ENCODE data around the gene DNAH14. TPM values are rescaled to one million over a fixed set of nuclear protein-coding genes. Genes with fewer than 3 reads are reported as not detected.

DNAH14 gene
- polyA plus RNA-seq, 2 of the 4 experiments (the other 2 are of a cell fraction) = 15.9 to 35.8 TPM

DNA sequence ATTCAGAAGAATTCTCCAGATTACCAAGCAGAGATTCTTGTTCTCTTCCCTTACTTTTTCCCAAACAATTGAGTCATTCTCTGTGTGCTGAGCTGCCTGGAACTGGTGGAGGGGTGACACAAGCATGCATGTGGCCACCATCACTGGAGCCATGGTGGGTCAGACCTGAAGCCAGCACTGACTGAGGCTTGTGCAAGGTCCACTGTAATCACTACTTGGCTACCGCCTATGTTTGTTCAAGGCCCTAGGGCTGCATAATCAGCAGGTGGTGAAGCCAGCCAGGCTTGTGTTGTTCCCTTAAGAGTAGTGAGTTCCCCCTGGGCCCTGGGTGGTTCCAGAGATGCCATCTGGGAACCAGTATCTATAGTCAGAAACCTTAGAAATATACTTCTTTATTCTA lies 183.8 kb downstream of the DNAH14 start:
- TF ChIP-seq, protein P1, sequence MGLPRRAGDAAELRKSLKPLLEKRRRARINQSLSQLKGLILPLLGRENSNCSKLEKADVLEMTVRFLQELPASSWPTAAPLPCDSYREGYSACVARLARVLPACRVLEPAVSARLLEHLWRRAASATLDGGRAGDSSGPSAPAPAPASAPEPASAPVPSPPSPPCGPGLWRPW (IDR thresholded peaks at IDR 0.05) = no peak
- TF ChIP-seq CEBPB (IDR thresholded peaks at IDR 0.05) (no peak), CHD4 (IDR thresholded peaks at IDR 0.05; ENCODE audit: borderline replicate concordance) (no peak), ZFP36 (IDR thresholded peaks at IDR 0.05; ENCODE audit: borderline replicate concordance, partially characterized antibody) (no peak), POLR2A (IDR thresholded peaks at IDR 0.05; ENCODE audit: low read length) (no peak), EHF (CRISPR knock-in tag; IDR thresholded peaks at IDR 0.05) (no peak), HOXB5 (CRISPR knock-in tag; IDR thresholded peaks at IDR 0.05) (no peak)
- TF ChIP-seq, protein P2, sequence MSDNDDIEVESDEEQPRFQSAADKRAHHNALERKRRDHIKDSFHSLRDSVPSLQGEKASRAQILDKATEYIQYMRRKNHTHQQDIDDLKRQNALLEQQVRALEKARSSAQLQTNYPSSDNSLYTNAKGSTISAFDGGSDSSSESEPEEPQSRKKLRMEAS (IDR thresholded peaks at IDR 0.05) = no peak
- Histone ChIP-seq H3K9me3 (no peaks in the 10 kb centered on the region), H3K4me3 (no peak overlapping the region), H3K4me2 (no peak overlapping the region), H3K27ac (no peak overlapping the region), H3K4me1 (no peaks in the 10 kb centered on the region)
- CTCF ChIA-PET = no interaction called here
- ATAC-seq (no peak), DNase-seq (ENCODE audit: low read depth in 1 of 2, low spot score in 1 of 2) (no peak), FAIRE-seq (no peak)
- 70% methylated on average over 1 of the region's 1 CpG for WGBS (ENCODE audit: missing lambda C conversion rate)
- POLR2A ChIA-PET = no interaction called here

DNA sequence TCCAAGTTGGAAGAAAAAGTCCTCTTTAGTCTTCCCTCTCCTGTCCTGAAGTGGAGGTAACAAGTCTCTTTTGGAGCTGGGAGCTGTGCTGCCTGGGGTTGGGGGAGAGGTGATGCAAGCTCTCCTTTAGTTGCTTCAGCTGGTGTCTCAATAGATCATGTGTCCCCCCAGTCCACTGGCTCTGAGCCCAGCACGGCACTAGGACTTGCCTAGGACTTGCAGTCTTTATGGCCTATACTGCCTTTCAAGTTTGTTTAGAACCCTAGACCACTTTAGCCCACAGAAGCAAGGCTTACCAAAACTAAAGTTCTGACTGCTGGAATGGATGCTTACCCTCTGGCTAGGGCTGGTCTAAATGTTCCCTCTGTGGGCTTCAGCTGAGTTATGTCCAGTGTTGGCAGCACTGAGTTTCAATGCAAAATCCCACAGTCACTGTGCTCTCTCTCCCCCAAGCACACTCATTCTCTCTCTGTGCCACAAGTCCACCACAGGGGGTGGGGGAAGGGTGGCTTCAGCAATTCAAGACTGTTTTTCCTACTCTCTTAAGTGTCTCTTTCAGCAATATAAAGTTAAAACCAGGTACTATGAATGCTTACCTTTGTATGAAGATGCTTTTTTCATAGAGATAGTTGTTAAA lies 185.0 kb downstream of the DNAH14 start:
- CTCF ChIA-PET = no interaction called here
- WGBS (ENCODE audit: missing lambda C conversion rate) = 43% methylated on average over 1 of the region's 1 CpG
- POLR2A ChIA-PET = no interaction called here

DNA sequence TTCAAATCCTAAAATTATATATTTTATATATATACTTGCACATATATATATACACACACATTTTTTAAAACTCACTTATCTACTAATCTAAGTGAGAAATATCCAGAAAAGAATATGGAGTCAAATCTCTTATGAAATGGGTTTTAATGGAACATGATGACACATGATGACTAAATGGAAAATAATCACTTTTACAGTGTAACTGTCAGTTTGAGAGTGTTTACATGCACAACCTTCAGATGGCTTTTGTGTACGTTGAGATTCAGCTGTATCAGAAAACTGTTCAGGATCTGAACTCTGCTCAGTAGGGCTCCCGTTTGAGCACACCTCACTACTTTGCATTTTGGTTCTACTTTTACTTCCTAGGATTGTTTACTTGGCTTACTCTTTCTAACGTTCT lies 189.8 kb downstream of the DNAH14 start:
- H3K4me1 ChIP-seq = peaks cover 3% of the 10 kb centered on the region; the same call in 1 of the 3 replicates
- DNase-seq (ENCODE audit: low read depth in 1 of 2, low spot score in 1 of 2) = no peak
- ATAC-seq = no peak
- CTCF ChIA-PET = no interaction called here
- WGBS (ENCODE audit: missing lambda C conversion rate) = 26% methylated on average over 3 of the region's 3 CpGs
- no peak overlapping the region for H3K4me3 ChIP-seq
- no peaks in the 10 kb centered on the region for H3K9me3 ChIP-seq
- FAIRE-seq = no peak
- H3K27ac ChIP-seq = no peak overlapping the region
- POLR2A ChIA-PET = no interaction called here
- H3K4me2 ChIP-seq = no peak overlapping the region
- TF ChIP-seq, protein P3, sequence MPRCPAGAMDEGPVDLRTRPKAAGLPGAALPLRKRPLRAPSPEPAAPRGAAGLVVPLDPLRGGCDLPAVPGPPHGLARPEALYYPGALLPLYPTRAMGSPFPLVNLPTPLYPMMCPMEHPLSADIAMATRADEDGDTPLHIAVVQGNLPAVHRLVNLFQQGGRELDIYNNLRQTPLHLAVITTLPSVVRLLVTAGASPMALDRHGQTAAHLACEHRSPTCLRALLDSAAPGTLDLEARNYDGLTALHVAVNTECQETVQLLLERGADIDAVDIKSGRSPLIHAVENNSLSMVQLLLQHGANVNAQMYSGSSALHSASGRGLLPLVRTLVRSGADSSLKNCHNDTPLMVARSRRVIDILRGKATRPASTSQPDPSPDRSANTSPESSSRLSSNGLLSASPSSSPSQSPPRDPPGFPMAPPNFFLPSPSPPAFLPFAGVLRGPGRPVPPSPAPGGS (IDR thresholded peaks at IDR 0.05) = no peak
- TF ChIP-seq CHD4 (IDR thresholded peaks at IDR 0.05; ENCODE audit: borderline replicate concordance) = no peak
- TF ChIP-seq, protein P4, sequence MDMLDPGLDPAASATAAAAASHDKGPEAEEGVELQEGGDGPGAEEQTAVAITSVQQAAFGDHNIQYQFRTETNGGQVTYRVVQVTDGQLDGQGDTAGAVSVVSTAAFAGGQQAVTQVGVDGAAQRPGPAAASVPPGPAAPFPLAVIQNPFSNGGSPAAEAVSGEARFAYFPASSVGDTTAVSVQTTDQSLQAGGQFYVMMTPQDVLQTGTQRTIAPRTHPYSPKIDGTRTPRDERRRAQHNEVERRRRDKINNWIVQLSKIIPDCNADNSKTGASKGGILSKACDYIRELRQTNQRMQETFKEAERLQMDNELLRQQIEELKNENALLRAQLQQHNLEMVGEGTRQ (IDR thresholded peaks at IDR 0.05) = no peak
- no peak for TF ChIP-seq CEBPB (IDR thresholded peaks at IDR 0.05)
- no peak for TF ChIP-seq ZFP36 (IDR thresholded peaks at IDR 0.05; ENCODE audit: borderline replicate concordance, partially characterized antibody)
- TF ChIP-seq, protein P5, sequence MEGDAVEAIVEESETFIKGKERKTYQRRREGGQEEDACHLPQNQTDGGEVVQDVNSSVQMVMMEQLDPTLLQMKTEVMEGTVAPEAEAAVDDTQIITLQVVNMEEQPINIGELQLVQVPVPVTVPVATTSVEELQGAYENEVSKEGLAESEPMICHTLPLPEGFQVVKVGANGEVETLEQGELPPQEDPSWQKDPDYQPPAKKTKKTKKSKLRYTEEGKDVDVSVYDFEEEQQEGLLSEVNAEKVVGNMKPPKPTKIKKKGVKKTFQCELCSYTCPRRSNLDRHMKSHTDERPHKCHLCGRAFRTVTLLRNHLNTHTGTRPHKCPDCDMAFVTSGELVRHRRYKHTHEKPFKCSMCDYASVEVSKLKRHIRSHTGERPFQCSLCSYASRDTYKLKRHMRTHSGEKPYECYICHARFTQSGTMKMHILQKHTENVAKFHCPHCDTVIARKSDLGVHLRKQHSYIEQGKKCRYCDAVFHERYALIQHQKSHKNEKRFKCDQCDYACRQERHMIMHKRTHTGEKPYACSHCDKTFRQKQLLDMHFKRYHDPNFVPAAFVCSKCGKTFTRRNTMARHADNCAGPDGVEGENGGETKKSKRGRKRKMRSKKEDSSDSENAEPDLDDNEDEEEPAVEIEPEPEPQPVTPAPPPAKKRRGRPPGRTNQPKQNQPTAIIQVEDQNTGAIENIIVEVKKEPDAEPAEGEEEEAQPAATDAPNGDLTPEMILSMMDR (IDR thresholded peaks at IDR 0.05) = no peak
- no peak for TF ChIP-seq HDAC2 (IDR thresholded peaks at IDR 0.05)
- no peak for TF ChIP-seq CHD2 (IDR thresholded peaks at IDR 0.05; ENCODE audit: low read length, partially characterized antibody)
- TF ChIP-seq HEYL (CRISPR knock-in tag; IDR thresholded peaks at IDR 0.05) = no peak
- TF ChIP-seq MAFK (IDR thresholded peaks at IDR 0.05; ENCODE audit: partially characterized antibody) = no peak
- TF ChIP-seq MAZ (IDR thresholded peaks at IDR 0.05; ENCODE audit: borderline replicate concordance, low read depth, low read length) = no peak
- TF ChIP-seq, protein P1 (IDR thresholded peaks at IDR 0.05) = no peak

More for the DNA sequence above, 185.0 kb downstream of the DNAH14 start:
- no peak overlapping the region for H3K27ac ChIP-seq
- H3K4me2 ChIP-seq = no peak overlapping the region
- peaks cover 3% of the 10 kb centered on the region; the same call in 1 of the 3 replicates for H3K4me1 ChIP-seq
- no peak for DNase-seq (ENCODE audit: low read depth in 1 of 2, low spot score in 1 of 2)
- TF ChIP-seq RNF2 (IDR thresholded peaks at IDR 0.05; ENCODE audit: borderline replicate concordance, low read depth) (no peak), POLR2A (IDR thresholded peaks at IDR 0.05; ENCODE audit: low read length) (no peak)
- ATAC-seq = no peak
- no peaks in the 10 kb centered on the region for H3K9me3 ChIP-seq
- no peak overlapping the region for H3K4me3 ChIP-seq
- FAIRE-seq = no peak

All from A549 (cell line).